Measurements from ENCODE around the gene HS6ST3. TPM values are rescaled to one million over a fixed set of nuclear protein-coding genes. Genes with fewer than 3 reads are reported as not detected.
"Not testable (repeated sequence)": the region's sequence is repeated elsewhere in the genome, so short reads cannot be mapped to it uniquely, and the experiment has no call there.

Gene HS6ST3
- total RNA-seq (2014; rRNA removed; shearing (Covaris generic)), result not detected in 2 replicates

DNA sequence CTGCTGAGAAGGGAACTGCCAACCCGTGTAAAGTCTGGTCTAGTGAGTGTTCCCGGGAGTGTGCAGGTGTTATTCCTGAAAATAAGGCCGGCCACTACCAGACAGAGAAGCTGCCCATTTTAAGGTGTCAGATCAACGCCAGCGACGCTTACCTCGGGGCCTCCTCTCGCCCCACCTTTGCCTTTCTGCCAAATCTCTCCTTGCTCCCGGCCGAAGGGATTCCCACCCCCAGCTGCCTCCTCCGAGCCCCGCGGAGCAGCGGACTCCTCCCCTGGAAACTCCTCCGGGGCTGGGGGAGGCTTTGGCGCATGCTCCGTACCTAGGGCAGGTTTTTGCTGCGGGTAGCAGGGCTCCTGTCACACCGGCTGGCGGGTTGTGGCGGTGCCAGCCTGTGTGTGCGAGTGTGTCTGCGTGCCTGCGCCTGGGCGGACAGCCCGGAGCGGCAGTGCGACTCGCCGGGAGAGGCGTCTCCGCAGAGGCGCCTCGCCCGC, at the start of gene HS6ST3:
Gene HS6ST3, plus strand, starts transcription at position 359 of the 491 bp plus-strand sequence.
- no peak for DNase-seq (ENCODE audit: low spot score)

- DNase-seq (ENCODE audit: low spot score), result no peak
Observed at GRCh38 chr13:96041326-96042110, 48.4 kb upstream of the HS6ST3 start.

GRCh38 chr13:96044238-96044637, 45.7 kb upstream of the HS6ST3 start:
- DNase-seq (ENCODE audit: low spot score), result no peak

- not testable (repeated sequence) for DNase-seq (ENCODE audit: low spot score)
Observed at GRCh38 chr13:96046449-96047126, 43.3 kb upstream of the HS6ST3 start.

DNA sequence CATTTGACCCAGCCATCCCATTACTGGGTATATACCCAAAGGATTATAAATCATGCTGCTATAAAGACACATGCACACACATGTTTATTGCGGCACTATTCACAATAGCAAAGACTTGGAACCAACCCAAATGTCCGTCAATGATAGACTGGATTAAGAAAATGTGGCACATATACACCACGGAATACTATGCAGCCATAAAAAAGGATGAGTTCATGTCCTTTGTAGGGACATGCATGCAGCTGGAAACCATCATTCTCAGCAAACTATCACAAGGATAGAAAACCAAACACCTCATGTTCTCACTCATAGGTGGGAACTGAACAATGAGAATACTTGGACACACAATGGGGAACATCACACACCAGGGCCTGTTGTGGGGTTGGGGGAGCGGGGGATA, 39.0 kb upstream of the HS6ST3 start:
- DNase-seq (ENCODE audit: low spot score), result not testable (repeated sequence)

GRCh38 chr13:96051491-96051890, 38.4 kb upstream of the HS6ST3 start:
- not testable (repeated sequence) for DNase-seq (ENCODE audit: low spot score)

DNA sequence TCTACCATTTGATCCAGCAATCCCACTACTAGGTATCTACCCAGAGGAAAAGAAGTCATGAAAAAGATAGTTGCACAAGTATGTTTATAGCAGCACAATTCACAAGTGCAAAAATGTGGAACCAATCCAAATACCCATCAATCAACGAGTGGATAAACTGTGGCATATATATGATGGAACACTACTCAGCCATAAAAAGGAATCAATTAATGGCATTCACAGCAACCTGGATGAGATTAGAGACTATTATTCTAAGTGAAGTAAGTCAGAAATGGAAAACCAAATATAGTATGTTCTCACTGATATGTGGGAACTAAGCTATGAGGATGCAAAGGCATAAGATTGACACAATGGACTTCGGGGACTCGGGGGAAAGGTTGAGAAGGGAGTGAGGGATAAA, 38.0 kb upstream of the HS6ST3 start:
- not testable (repeated sequence) for DNase-seq (ENCODE audit: low spot score)

DNA sequence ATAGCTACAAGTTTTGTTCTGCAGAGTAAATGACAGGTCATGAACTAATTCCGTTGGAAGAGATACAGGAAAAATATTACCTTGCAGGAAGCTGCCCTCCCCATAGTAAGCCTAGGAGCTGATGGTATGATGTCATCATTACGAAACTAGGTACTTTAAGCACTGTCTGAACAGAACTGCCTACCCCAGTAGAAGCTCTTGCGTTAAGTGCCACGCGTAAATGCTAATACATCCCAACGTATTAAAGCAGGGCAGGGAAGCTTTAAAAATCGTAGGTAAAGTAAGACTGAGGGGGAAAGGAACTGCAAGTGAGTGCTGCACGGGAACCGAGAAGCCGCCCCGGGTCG, 37.3 kb upstream of the HS6ST3 start:
- DNase-seq (ENCODE audit: low spot score), result peak; percentile 68

- DNase-seq (ENCODE audit: low spot score), result peak; percentile 99
Observed at GRCh38 chr13:96053003-96053703, 36.8 kb upstream of the HS6ST3 start, which contains the start of gene UGGT2. TSS of gene UGGT2 (minus strand) at chr13:96053401. CDS start at chr13:96053312, 89 bp downstream.

GRCh38 chr13:96065849-96066248, 24.1 kb upstream of the HS6ST3 start:
- no peak for DNase-seq (ENCODE audit: low spot score)

- DNase-seq (ENCODE audit: low spot score), result no peak
Observed at GRCh38 chr13:96068729-96069128, 21.2 kb upstream of the HS6ST3 start.

DNA sequence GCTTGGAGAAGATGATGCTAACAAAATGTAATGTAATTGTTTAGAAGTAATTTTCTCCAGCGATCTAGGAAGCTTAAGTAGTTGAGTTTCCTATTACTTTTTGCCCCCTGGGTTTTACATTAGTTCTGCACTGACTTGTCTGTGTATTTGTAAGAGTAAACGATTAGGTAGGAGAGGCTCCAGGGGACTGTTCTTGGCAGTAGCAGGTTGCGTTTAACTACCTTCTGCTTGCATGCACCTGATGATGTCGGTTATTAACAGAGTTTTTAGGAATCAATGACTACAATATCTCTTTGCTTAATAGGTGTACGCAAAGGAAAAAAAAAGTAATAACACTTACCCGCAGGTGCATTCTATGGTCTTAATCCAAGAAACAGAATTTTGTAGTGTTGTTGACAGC, 18.4 kb upstream of the HS6ST3 start:
- DNase-seq (ENCODE audit: low spot score), result no peak

- no peak for DNase-seq (ENCODE audit: low spot score)
Observed at GRCh38 chr13:96072392-96072791, 17.5 kb upstream of the HS6ST3 start.

GRCh38 chr13:96075953-96076543, 13.9 kb upstream of the HS6ST3 start:
- DNase-seq (ENCODE audit: low spot score), result peak; percentile 65

DNA sequence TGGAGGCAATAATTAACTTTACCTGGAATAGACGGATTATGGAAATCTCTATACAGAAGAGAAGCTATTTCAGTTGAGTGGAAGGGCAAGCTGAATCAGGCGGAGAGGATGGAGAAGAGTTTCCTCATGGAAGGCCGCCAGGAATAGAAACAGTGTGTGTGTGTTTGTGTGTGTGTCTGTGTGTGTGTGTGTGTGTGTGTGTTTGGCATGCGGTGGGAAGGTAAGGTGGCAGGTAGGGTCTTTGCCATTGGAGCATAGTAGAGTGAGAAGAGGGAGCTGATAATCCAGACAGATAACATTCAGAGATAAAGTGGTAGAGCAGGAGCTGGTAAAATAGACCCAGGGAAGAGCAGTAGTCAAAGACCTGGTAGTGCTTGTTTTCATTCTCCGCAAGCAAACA, 9.2 kb upstream of the HS6ST3 start:
- no peak for DNase-seq (ENCODE audit: low spot score)

GRCh38 chr13:96081888-96082287, 8.0 kb upstream of the HS6ST3 start:
- no peak for DNase-seq (ENCODE audit: low spot score)

GRCh38 chr13:96082640-96083039, 7.3 kb upstream of the HS6ST3 start:
- DNase-seq (ENCODE audit: low spot score), result no peak

- DNase-seq (ENCODE audit: low spot score), result no peak
Observed at GRCh38 chr13:96086736-96087135, 3.2 kb upstream of the HS6ST3 start.

DNA sequence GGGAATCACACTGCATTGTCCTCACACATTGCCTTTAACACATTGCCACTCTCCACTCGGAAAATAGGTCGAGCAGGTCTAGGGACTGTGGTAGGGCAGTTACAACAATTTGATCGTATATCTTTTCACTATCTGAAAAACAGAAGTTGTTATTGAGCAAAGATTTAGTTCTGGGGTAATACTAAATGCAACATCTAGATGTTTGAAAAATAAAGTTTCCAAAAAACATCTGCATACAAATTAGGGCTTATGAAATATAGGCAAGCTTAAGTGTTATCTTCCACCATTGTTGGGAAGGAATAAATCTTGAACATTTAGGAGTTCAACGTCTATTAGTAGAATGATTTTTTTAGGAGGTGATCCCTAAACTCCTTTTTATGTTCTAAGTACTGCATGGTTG, 768 bp upstream of the HS6ST3 start:
- no peak for DNase-seq (ENCODE audit: low spot score)

GRCh38 chr13:96090240-96091101, 564 bp downstream of the HS6ST3 start:
- DNase-seq (ENCODE audit: low spot score), result no peak
